T-helper 2 cell treated with Interferon-gamma antibody and Interleukin-4, amounts not matched to agents 5 μg/mL and 100 μg/mL, for 36 hours (primary cell): ENCODE results near the gene KIF1C.
"Not testable (repeated sequence)": the region's sequence is repeated elsewhere in the genome, so short reads cannot be mapped to it uniquely, and the experiment has no call there.

ENCODE experiments used
- DNase-seq: peaks from one replicate; pipeline ENCODE4 v3.0.0; 2021; ENCODE audit warnings: low spot score
- H3K27ac Mint-ChIP-seq: one replicate; pipeline ENCODE4 v1.8.0; 2021; ENCODE audit warnings: mild to moderate bottlenecking, mixed read lengths
- H3K27me3 Mint-ChIP-seq: one replicate; pipeline ENCODE4 v1.8.0; 2021; ENCODE audit warnings: low read depth, mixed read lengths
- H3K36me3 Mint-ChIP-seq: one replicate; pipeline ENCODE4 v1.8.0; 2021; ENCODE audit warnings: low read depth, mixed read lengths
- H3K4me1 Mint-ChIP-seq: one replicate; pipeline ENCODE4 v1.8.0; 2021; ENCODE audit warnings: low read depth, mixed read lengths
- H3K4me3 Mint-ChIP-seq: one replicate; pipeline ENCODE4 v1.8.0; 2022; ENCODE audit warnings: mild to moderate bottlenecking, moderate library complexity, mixed read lengths
- H3K9me3 Mint-ChIP-seq: one replicate; pipeline ENCODE4 v1.8.0; 2021; ENCODE audit warnings: mixed read lengths

KIF1C gene

DNA sequence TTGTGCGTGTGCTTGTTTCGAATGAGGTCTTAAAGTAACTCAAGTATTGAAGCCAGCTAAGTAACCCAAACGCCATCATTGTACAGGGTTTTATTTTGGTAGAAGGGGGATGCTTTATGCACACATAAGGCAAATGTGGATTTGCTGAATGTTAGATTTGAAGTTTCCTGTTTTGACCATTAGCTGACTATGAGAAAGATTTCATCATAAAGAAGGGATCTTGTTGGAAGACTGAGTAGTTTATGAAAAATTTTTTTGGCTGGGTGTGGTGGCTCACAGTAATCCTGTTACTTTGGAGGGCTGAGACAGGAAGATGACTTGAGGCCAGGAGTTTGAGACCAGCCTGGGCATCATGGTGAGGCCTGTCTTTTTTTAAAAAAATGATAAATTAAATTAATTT is 70.5 kb downstream of the KIF1C start:
- Mint-ChIP-seq H3K9me3 (no peaks in the 10 kb centered on the region), H3K27me3 (peaks cover 3% of the 10 kb centered on the region)

DNA sequence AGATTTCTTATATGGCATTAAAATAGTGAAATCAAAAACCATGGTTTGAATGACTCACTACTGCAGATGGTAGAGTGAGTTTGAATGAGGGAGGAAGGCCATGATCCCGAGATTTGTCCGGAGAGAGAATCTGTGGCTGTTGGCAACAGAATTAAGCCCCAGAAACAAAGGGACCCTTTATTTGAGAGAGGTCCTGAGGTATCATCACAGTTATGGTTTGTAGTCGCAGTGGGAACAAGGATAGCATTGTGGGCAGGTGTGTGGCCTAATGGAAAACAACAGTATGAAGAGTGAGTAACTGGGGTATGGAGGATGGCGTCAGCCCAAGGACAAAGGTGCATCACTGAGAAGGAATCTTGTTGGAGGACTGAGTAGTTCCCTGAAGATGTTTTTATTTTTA is 72.0 kb downstream of the KIF1C start:
- no peak overlapping the region for H3K4me3 Mint-ChIP-seq
- no peaks in the 10 kb centered on the region for H3K36me3 Mint-ChIP-seq
- H3K4me1 Mint-ChIP-seq, result no peaks in the 10 kb centered on the region
- no peaks in the 10 kb centered on the region for H3K9me3 Mint-ChIP-seq
- no peak overlapping the region for H3K27ac Mint-ChIP-seq
- peaks cover 3% of the 10 kb centered on the region for H3K27me3 Mint-ChIP-seq
- no peak for DNase-seq

More for the DNA sequence above, 70.5 kb downstream of the KIF1C start:
- peaks cover under 1% of the 10 kb centered on the region for H3K4me1 Mint-ChIP-seq
- no peak for DNase-seq
- H3K36me3 Mint-ChIP-seq, result no peaks in the 10 kb centered on the region
- no peak overlapping the region for H3K4me3 Mint-ChIP-seq
- no peak overlapping the region for H3K27ac Mint-ChIP-seq

DNA sequence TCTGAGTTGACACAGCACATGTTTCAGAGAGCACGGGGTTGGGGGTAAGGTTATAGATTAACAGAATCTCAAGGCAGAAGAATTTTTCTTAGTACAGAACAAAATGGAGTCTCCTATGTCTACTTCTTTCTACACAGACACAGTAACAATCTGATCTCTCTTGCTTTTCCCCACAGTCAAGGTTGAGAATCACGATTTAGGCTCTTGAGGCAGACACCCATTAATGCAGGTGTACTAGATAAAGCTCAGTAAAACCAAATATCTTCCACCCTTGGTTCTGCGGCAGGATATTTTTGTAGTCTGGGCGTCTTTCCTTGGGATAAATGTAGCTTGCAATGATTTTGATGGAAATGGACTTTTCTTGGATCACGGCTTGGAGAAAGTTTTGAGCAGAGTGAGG is 77.7 kb downstream of the KIF1C start:
- Mint-ChIP-seq H3K9me3 (peaks cover 13% of the 10 kb centered on the region), H3K4me1 (peaks cover 13% of the 10 kb centered on the region), H3K36me3 (peaks cover 15% of the 10 kb centered on the region)
- not testable (repeated sequence) for H3K27me3 Mint-ChIP-seq, H3K27ac Mint-ChIP-seq, H3K4me3 Mint-ChIP-seq, DNase-seq

DNA sequence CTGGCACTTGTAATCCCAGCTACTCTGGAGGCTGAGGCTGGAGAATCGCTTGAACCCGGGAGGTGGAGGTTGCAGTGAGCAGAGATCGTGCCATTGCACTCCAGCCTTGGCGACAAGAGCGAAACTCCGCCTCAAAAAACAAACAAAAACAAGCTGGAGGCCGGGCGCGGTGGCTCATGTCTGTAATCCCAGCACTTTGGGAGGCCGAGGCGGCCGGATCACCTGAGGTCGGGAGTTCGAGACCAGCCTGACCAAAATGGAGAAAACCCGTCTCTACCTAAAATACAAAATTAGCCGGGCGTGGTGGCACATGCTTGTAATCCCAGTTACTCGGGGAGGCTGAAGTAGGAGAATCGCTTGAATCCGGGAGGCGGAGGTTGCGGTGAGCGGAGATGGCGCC is 79.5 kb downstream of the KIF1C start:
- Mint-ChIP-seq H3K4me1 (peaks cover 13% of the 10 kb centered on the region), H3K27ac (peak overlapping the region; percentile 90)

DNA sequence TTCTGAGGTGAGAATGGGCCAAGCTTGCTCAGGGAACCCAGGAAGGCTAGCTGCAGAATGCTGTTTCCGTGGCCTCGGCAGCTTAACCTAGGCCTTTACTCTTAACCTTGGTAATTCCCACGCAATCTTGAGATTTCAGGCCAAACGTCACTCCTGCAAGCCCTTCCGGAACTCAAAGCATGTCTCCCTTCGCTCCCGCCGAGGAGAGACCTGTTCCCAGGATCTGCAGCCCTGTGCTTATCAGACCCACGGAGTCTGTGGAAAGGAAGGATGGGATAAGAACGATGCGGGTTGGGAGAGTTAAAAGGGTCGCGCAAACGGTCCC is 80.0 kb downstream of the KIF1C start:
- Mint-ChIP-seq H3K4me1 (peaks cover 13% of the 10 kb centered on the region), H3K27ac (peak overlapping the region; percentile 90), H3K27me3 (no peaks in the 10 kb centered on the region), H3K36me3 (peaks cover 26% of the 10 kb centered on the region), H3K9me3 (peaks cover 24% of the 10 kb centered on the region), H3K4me3 (peak overlapping the region; percentile 92)
- no peak for DNase-seq

More for the DNA sequence above, 79.5 kb downstream of the KIF1C start:
- Mint-ChIP-seq H3K36me3 (peaks cover 24% of the 10 kb centered on the region), H3K4me3 (peak overlapping the region; percentile 92), H3K9me3 (peaks cover 22% of the 10 kb centered on the region)
- DNase-seq, H3K27me3 Mint-ChIP-seq: not testable (repeated sequence)
